Stimulated activated CD8-positive, alpha-beta memory T cell treated with anti-CD3 and anti-CD28 coated beads, Interleukin-7, amount 100 ng/mL, for 4 hours (primary cell): ENCODE data around the gene KCND2.
"Not testable (repeated sequence)": the region's sequence is repeated elsewhere in the genome, so short reads cannot be mapped to it uniquely, and the experiment has no call there.

Experiments used
- DNase-seq, 2 donors: peaks; one replicate each; pipeline ENCODE4 v3.0.0-alpha.2; 2020; ENCODE audit warnings: low read depth in 2 of 2

KCND2 gene

GRCh38 chr7:120502132-120502531 lies 229.2 kb downstream of the KCND2 start:
- no peak for DNase-seq

GRCh38 chr7:120502825-120503224 lies 229.8 kb downstream of the KCND2 start:
- no peak for DNase-seq

DNA sequence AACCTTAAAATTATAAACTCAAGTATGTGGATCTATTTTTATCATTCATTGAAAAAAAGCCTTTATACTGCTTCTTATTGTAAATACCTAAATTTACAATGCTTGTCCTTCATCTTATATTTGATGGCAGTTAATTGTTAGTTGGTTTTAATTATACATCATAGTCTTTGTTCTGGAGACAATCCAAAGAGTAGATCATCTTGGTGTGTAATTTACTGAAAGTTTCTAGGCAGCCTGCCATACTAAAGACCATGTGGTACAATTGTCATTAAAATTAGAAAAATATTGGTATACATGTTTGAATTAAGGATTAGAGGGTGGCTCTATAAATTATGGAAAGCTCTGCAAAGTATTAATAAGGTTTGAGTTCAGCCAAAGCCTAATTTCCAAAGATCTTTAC lies 231.4 kb downstream of the KCND2 start:
- DNase-seq: no peak

DNA sequence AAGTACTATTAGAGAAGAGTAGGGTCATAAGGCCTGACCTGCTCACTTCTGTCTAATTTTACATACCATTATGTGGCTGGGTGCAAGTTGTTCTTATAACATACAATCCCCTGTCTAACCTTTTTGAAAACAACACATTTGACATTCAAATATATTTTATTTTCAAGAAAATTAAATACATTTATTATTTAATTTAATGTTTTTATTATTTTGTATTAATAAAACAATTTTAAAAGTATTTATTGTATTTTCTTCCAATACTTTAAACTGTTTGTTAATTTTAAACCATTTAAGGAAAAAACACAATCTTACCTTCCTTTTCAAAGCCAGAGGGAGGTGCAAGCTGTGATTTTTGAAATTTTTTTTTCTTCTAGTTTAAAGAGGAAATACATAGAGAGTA lies 232.8 kb downstream of the KCND2 start:
- no peak for DNase-seq

DNA sequence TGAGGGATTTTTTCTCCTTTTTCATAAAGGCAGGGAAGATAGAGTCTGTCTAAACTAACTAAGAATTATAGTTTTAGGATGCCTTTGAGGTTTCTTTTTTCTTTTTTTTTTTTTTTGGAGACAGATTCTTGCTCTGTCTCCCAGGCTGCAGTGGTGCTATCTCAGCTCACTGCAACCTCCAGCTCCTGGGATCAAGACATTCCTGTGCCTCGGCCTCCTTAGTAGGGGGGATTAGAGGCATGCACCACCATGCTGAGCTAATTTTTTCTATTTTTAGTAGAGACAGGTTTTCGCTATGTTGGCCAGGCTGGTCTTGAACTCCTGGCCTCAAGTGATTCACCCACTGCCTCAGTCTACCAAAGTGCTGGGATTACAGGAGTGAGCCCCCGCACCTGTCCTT lies 239.7 kb downstream of the KCND2 start:
- DNase-seq: no peak

GRCh38 chr7:120519224-120519623 lies 246.2 kb downstream of the KCND2 start:
- DNase-seq: no peak

DNA sequence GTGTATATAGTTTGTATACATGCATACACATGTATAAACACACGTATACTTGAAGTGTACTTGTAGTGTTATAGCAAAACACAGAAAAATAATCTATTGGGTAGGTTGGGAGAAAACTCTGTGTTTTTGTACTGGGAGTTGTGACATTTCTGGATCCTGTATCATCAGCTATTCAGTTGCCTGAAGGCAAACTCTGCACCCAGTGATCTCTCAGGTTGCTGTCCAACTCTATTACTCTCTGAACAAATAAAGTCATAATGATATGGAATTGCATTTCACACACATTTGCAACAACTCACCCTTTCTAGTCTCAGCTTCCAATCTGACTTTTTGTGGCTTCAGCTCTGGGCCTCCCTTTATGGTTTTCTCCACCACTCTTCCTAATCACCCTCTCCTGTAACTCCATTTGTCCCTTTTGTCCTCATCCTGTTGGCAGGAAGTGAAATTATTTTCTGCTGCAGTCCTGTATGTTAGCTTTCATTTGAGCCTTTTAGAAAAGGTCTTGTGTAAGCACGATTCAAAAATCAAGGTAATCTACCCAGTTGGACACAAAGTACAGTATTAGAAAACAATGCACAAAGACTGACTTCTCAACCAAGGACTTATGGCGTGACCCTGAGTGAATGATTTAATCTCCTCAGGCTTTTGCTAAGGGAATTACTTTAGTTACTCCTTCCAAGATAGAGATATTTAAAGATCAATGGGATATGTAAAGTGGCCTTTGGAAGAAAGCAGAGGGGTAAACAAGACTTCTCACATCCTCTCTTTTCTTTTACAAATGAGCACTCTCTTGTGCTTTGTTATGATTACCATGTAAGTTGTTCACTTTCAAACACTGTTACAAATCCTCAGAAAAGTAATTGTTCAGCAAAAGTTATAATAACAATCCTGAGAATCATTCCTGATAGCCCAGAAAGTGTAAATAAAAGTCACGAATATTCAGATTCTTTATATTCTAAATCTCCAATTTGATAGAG lies 249.1 kb downstream of the KCND2 start:
- no peak for DNase-seq

GRCh38 chr7:120523985-120524384 lies 251.0 kb downstream of the KCND2 start:
- DNase-seq: no peak

DNA sequence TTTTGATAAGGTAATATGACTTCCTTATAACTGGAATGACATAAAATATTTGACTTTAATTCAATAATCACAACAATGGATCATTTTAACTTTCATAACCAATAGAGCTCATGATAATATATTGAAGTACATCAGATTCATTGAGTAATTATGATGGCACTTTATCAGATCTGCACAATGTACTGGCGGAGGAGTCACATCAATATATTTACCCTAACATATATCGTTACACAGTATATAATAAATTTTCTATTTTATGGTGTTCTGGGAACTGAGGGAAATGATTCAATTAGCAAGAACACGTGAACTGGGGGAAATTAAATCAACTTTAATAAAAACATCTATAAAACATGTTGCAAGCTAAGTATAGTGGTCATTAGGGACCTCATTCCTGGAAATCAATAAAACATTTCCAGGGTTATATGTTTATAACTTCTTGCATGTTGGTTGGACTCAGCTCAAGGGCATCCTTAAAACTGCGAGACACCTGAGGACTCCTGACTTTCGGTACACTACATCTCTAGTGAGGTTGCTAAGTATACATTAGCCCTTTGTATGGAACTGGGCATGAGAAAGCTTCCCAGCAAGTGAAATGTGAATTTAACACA lies 254.0 kb downstream of the KCND2 start:
- no peak for DNase-seq

DNA sequence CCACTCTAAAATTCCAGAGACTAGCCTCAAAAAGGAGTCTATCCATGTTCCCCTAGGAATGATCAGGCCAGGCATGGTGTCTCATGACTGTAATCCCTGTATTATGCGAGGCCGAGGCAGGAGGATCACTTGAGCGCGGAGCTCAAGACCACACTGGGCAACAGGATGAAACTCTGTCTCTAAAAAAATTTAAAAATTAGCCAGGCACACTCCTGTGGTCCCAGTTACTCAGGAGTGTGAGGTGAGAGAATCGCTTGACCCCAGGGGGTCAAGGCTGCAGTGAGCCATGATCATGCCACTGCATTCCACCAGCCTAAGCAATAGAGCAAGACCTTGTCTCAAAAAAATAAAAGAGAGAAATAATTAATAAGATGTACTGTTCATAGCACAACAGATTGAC lies 256.8 kb downstream of the KCND2 start:
- DNase-seq: no peak

DNA sequence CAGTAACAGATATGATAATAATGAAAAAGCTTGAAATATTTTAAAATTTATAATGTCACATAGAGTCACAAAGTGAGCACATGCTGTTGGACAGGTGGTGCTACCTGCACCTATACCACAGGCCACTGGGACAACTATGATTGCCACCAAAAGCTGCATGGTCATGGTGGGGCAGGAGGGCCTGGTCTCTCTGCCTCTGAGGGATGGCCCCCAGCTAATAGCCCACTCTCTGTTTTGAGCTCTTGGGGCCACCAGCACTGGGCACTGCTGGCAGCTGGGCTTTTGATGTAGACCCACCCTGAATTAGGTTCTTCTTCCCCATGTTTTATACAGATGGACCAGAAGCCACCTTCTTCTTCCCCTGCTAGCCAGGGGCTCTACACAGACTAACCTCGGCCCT lies 265.4 kb downstream of the KCND2 start:
- DNase-seq: no peak

DNA sequence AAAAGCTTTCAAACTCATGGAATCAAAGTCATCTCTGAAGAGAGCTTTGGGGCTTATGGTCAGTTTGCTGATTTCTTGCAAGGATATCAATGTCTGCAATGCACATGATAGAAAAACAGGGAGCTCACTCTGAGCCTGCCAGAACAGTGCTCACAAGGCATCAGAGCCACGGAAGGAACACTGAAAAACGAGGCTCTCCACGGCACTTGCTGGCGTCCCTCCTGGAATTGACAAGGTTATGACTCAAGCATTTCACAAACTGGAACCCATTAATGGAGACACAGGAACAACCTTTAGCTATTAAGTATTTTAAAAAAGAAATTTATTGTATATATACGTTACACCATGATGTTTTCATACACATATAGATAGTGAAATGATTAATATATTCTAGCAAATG lies 266.3 kb downstream of the KCND2 start:
- DNase-seq: no peak

DNA sequence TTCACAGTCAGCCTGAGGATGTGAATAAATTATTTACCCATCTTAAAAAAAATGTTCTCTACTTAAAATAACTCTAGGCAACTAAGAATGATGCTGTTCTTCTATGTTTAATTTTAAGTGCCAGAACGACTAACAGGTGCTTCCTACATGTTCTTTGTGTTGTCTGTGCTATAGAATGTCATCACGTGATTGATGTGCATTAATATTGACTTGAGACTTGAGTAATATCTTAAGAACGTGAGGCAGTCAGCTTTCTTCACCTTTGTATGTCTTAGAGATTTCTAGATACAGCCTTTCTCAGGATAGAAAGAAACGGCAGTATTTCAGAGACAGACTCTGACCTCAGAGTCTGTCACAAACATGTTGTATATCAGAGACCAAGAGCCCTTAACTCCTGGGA lies 274.6 kb downstream of the KCND2 start:
- DNase-seq: no peak

DNA sequence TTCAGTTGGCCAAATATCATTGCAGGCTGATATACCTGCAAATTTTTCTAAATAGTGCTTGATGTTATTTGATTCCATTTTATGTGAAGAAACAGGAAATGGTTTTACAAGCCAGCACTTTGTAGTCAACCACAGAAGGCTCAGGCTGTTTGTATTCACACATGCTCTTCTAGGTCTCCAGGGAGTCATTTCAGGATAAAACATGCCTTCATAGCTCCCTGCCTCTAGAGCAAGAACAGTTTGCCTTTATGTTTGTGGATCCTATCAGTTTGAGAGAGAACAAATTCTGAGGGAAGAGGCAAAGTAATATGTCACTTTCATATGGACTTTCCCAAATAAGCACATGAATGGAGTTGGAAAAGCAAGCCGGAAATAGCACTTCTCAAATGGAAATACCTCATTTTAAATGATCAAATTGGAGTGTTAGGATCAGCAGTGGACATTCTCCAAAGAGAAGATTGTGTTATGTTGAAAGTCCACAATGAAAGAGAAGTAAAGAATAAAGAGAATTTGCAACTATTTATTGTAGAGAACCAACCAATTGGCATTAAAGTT lies 277.6 kb downstream of the KCND2 start:
- no peak for DNase-seq

DNA sequence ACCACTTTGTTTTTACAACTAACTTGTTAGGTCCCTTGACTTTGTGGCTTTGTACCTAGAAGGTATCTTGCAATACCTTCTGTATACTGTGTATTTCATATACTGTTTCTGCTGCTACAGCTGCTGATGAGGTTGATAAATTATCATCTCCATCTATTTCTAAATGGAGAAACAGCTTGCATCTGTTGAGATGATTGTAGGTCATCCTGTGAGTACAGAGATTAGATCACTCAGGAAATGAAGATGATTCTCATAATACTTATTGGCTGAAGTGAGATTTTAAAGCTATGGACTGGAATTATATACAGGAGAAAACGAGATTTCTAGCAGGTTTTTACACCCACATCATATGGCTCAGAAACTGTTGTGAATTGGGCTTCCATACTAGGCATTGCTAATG lies 280.5 kb downstream of the KCND2 start:
- DNase-seq: no peak

DNA sequence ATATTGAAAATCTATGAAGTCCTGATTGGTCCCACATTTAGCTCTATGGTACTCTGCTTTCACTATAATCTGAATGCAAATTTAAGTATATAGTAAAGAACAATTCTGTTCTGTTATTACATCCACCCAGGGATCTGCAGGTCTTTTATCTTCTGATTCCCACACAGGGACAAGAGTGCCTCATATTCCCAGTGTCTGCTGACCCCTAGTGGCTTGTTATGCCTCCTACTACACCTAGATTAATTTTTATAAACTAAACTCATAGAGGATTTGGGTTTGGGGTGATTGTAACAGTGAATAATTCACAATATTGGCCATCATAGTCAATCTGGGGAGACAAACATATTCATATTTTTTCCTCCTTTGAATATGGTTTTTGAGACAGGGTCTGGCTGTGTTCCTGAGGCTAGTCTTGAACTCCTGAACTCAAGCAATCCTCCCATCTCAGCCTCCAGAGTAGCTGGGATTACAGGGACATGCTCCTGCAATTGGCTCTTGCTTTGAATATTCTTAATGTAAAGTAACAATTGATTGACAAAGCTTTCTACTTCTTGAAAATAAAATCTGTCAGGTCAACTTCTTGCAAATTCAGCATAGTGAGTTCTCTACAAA lies 282.1 kb downstream of the KCND2 start:
- no peak for DNase-seq

- no peak for DNase-seq
Measured at GRCh38 chr7:120564145-120564544, 291.2 kb downstream of the KCND2 start.

DNA sequence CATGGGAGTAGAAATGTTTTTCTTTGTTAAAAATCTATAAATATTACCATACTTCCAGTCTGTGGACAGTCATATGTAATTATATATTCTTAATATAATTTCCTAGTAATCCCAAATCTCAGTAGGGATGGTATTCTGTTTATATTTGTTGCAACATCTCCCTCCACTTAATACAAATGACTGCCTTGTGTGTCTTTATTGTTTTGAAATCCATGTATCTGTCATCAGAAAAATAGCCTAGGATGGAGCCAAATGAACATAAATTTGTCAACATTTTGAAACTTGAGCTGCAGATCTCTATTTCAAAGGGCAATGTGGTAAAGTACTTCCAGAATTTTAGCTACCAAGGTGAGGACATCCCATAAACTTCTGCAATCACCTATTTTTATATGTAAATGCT lies 294.2 kb downstream of the KCND2 start:
- no peak for DNase-seq

DNA sequence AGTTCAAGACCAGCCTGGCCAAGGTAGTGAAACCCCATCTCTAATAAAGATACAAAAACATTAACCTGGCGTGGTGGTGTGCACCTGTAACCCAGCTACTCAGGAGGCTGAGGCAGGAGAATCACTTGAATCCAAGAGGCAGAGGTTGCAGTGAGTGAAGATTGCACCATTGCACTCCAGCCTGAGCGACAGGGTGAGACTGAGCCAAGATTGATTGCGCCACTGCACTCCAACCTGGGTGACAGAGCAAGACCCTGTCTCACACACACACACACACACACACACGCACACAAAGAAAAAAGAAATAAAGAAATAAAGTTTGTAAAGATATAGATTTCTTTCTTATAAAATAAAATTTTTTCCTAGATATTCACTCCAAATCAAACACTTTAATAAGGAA lies 305.7 kb downstream of the KCND2 start:
- not testable (repeated sequence) for DNase-seq

GRCh38 chr7:120582916-120583315 lies 309.9 kb downstream of the KCND2 start:
- no peak for DNase-seq

DNA sequence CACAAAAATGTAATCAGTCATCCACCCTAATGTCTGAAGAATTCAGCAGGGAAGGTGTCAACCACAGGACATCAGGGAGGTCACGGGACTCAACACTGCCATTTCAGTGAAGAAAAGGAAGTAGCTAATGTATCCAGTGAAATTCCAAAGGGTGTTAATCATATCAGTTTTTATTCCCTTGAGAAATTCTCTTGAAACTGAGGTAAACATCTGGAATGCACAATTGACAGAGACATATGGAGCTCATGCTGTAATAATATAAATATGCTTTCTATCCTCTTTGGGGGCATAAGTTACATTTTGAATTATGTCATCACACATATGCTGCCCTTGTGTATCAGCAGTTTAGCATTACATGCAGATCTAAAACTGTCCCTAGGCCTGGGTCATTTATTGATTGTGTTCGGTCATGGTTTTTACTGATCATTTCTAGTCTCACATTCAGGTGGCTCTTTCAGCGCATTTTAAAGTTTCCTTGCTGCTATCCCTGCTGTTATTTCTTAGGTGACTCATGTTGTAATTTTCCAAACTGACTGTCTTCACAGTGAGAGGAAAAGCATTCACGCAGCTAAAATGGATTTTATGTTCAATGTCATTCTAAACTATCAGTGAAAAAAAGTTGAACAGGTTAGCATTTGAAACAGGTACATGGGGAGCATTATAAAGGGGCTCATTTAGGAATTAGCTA lies 311.1 kb downstream of the KCND2 start:
- DNase-seq: no peak

DNA sequence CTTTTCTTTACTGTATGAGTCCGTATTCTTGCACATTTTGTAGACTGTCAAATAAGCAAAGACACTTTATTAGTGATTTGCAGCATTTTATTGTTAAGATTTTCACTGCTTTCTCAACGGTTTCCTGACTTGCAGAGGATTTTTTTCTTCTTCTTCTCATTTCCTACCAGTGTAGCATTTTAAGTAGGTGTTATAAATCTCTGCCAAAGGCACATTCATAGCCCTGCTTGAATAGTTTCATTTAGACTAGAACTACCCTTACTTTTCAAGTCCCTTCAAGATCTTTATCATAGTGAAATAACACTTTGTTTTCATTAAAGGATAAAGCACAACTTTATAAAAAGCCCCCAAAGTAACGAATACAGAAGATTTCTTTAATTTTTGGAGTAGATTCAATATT lies 313.6 kb downstream of the KCND2 start:
- DNase-seq: no peak
